ENCODE data around the gene LEMD1.

The LEMD1 gene

DNA sequence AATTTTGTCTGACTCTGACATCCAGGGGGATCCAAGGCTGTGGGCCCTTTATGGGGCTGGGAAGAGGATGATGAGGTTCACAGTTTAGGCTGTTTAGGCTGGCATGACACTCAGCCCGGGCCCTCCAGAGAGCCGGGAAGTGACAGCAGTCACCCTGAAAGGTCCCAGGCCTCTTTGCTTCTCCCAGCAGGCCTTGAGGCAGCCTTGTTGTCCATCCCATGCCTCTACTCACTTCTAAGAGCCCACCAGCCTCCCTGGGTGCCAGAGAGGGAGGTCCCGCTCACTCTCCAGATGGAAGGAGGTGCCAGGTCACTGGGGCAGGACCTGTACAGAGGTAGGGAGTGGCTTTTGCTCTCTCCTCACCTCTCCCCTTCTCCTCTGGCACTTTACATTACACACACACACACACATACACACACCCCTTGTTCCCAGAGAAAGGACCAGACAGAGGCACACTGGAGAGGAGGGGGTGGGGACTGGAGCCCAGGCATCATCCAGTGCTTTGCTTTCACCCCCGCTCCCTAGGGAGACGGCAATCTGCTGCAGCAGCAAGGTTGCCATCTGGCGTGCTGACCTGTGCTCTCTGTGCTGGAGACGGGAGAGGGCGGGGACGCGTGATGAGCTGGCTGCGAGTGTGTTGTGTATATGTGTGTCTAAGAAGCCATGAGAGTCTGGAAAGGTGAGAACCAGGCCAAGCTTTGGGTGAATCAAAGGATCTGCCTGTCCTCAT lies 69.7 kb downstream of the LEMD1 start:
- DNase-seq: no peak

DNA sequence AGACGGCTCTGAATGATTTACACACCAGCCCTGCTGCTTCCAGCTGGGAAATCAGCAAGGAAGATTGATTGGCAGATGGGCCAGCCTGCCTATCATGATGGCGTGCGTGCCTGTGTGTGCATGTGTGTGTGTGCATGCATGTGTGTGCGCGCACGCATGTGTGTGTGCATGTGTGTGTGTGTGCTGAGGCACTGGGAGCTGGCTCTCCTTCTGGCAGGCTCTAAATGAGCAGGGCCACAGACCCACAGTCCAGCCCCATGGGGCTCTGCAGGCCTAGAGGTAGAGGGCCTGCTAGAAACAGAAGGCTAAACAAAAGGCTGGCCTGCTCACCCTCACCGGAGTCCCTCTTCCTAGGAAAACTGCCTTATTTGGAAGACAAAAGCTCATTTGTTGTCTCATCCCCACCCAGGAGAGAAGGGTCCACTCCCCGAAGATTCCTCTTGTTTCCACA lies 71.1 kb downstream of the LEMD1 start:
- DNase-seq: no peak

DNA sequence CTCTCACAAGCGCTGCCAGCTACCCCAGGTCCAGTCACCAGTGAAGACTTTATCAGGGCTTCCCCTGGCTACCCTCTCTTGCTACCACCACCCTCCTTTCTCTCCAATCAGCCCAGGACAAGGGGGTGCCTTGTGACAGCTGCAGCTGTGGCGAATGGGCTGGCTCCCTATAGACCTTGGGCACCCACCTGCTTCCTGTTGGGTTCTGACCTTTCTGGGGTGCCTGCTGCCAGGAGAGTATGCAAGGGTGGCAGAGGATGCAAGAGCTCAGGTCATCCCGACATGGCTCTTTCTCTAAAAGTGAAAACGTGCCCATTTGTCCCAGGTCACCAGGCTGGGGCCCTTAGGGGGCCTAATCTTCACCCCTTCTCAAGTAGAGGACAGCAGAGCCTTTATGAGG lies 71.7 kb downstream of the LEMD1 start:
- no peak for DNase-seq

DNA sequence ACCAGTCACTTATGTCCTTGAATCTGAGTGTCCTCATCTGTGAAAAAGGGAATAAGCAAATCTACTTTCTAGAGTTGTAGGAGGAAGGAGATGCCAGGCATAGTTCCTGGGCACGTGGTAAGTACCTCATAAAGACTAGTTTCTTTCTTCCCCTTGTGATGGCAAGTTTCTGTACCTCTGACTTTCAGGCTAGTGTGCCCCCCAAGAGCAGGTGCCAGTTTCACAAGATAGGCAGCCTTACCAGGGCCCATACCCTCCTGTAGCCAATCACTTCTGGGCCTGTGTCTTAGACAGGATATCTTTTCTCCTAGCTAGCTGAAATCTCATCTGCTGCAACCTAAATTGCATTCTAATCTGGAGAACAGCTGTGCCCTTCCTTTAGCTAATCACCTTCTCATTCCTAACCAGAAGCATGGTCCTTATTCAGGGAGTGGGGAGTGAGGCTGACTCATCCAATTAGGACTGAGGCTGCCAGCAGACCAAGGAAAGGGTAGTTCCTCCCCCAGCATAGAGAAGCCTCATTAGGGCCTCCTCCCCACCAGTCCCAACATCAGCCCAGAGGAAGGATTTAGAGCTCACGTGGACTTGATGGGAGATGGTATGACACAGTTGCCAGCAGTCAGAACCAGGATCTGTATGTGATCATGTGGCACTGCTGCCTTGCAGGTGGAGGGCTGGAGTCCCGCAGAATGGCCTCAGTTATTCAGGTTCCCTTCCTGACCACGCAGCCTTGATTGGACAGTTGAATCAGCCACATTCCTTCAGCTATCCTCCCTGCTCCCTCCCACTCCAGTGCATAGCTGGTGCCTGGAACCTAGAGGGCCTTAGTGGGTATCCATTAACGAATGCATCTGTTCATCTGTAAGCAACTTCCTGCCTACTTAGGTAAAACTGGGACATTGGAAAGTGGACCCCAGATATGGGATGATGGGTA lies 73.0 kb downstream of the LEMD1 start:
- DNase-seq: no peak

DNA sequence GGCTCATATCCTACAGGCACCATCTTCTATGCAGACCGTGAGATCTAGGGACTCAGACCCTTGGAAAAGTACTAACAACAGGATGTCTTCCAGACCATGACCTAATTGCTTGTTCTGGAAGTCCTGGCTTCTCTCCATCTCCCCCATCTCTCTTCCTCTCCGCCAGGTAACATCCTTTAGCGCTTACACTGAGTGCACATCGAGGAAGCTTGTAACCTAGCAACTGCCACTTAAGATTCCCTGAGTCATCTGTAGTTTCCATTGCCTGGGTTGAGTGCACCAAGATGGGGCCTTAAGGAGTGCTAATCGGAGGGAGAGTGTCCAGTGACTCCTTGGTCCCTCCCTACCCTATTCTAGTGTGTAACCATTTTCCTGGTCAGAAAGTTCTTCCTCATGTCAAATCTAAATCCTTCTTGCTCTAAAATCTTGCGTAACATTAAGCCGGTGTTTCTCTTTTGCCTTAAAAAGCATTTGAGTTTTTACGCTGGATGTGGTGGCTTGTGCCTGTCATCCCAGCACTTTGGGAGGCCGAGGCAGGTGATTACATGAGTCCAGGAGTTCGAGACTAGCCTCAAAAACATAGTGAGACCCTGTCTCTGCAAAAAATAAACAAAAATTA lies 74.8 kb downstream of the LEMD1 start:
- DNase-seq: no peak

DNA sequence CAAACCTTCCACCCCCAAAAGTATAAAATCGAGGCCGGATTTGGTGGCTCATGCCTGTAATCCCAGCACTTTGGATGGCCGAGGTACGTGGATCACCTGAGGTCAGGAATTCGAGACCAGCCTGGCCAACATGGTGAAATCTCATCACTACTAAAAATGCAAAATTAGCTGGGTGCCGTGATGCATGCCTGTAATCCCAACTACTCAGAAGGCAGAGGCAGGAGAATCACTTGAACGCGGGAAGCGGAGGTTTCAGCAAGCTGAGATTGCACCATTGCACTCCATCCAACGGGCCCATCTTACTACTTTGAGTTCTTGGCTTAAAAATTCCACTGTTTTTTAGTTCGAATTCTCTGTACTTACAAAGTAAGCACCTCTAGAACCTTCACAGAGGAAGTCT lies 76.1 kb downstream of the LEMD1 start:
- DNase-seq: no peak

DNA sequence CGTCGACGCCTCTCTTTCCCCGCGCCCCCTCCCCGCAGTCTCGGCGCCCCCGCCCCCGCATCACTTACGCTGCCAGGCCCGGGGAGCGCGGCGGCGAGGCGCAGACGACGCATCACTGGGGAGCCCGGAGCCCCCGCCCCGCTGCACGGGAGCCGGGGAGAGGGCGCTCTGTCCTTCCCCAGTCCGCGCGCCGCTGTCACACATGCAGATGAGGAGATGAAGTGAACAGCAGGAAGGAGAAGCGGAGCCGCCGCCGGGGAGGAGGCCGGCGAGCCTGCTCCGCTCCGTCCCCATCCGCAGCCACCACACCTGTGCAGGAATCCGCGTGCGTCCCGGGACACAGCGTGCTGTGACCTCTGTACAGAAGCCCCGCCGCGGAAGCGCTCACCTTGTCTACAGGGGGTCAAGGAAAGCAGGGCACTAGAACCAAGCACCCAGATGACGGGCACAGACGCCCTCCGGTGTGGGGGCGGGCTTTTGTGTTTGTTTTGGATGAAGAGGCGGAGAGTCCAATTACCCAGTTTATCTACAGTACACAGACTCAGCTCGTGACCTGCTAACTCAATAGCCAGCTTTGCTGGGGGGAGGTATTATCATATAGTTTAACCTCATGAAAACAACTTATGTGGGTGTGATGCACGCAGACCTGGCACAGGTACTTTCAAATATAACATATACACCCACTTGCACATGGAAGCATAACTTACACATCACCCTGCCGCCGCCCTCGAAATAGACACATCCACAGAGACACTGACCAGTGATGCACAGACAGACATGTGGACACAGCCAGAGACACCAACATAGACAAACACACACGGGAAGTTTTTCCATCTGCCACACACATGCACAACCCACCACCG lies 77.6 kb downstream of the LEMD1 start:
- peak; percentile 26 to 31 for DNase-seq

DNA sequence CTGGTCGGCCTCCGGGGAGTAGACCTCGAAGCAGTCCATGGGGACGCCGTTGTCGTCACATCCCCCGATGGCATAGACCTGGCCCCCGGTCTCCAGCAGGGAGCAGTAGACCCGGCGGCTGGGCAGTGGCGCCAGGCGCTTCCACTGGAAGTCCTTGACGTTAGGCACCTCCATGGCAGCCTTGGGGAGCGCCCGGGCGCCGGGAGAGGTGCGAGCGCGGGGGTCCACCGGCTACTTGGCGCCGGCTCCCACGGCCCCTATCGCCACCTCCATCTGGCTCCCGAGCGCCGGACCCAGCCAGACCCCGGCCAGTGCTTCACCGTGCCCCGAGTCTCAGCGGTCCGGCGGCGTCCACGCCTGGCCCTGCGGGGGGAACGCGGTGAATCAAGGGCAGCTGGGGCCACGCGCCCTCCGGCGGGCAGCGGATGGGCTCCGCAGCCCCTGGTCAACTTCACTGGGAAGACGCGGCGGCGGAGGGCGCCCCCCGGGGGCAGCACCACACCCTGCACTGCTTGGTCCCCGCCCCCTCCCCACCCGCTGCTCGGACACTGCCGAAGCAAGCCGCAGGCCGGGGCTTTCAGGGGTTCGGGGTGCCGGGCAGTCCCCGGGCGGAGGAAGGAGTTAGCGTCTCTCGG lies 78.3 kb downstream of the LEMD1 start:
- no peak for DNase-seq

DNA sequence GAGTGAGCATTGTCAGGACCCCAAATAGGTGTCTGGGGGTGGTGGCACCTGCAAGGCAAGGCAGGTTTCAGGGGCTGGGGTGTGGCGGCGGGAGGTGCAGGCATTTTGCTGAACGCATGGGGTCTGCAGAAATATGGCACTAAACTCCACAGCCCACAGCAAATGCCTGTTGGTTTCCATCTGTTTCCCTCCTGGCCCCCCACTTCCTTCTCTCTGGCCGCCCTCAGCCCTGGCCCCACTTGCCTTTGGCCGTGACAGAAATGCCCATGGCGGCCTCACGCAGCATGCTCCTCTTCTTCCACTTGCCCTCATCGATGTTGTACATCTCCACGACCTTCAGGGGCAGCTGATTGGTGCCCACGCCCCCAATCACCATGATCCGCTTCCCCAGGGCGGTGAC lies 78.9 kb downstream of the LEMD1 start:
- DNase-seq: no peak

DNA sequence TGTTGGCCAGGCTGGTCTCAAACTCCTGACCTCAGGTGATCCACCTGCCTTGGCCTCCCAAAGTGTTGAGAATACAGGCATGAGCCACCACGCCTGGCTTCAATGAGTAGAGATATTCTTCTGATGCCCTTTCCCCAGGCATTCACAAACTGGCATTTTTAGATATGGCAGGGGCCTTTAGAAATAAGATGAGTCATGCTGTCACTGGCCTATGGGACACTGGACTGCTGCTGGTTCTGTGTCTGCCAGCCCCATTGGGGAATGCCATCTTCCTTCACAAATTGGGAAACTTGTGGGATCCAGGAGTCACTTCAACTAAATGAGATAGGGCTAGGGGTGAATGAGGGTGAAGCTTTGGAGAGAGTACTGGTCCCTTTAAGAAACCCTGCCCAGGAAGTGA lies 81.2 kb downstream of the LEMD1 start:
- DNase-seq: no peak

DNA sequence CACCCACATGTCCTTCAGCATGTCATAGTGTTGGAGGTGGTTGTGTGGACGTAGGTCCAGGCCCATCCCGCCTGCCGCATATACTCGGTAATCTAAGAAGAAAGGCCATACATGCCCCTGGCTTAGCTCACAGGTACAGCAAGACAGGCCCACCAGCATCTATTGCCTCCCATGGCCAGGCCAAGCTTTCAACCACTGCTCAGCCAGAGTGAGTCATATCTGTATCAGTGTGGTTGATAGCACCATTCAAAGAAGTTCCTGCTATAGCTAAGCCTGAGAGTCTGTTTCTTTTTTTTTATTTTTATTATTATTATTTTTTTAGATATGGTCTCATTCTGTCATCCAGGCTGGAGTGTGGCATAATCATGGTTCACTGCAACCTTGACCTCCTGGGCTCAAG lies 82.1 kb downstream of the LEMD1 start:
- DNase-seq: no peak

DNA sequence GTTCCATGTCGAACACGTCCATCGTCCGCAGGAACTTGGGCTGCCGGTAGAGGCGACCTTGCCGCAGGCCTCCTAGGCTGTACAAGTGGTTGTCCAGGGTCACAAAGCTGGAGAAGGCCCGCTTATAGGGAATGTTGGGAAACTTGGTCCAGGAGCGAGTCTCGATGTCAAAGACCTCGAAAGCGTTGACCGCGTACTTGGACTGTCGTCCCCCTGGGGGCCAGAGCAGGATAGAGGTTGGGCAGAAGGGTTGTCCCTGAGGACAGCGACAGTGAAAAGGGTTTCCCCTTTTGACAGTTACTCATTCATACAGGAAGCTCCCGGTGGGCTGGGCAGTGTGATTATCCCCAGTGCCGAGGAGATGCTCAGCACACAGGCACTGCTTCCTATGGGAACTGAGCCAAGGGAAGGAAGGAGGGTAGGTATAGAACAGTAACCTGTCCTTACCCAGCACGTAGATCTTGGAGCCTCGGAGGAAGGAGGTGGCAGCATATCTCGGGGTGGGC lies 82.6 kb downstream of the LEMD1 start:
- no peak for DNase-seq

DNA sequence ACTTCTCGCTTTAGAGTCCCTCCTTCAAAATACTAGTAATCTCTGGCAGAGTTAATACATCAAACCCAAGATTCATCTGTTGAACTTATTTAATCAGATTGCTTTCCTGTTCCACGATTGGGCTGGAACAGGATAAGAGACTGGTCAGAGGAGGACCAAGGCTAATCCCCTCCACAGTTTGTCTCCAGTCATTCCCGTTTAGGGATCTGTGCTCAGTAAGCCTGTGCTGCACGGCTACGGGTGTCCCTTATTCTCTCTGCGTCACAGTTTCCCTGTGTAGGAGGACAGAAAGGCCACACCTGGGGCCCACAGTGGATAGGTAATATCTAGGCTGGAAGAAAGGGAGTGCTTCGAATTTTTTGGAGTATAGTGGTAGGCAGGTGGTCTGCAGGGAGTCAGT lies 83.8 kb downstream of the LEMD1 start:
- no peak for DNase-seq

DNA sequence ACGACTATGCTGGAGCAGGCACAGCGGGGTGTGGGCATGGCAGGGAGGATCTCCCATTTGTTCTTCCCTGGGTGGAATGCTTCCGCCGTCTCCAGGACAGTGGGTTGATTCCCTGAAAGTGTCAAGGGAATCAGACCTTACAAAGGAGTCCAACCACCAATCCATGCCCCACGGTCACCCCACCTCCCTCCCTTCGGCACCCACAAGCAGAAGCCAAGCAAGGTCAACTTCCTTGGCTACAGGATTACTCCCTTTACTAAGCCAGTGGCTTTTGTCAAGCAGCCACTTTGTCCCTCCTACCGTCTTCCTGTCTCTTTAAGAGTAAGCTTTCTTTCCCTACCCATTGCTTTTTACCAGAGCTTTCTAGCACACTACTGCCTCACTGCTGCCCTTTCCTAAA lies 84.4 kb downstream of the LEMD1 start:
- no peak for DNase-seq

DNA sequence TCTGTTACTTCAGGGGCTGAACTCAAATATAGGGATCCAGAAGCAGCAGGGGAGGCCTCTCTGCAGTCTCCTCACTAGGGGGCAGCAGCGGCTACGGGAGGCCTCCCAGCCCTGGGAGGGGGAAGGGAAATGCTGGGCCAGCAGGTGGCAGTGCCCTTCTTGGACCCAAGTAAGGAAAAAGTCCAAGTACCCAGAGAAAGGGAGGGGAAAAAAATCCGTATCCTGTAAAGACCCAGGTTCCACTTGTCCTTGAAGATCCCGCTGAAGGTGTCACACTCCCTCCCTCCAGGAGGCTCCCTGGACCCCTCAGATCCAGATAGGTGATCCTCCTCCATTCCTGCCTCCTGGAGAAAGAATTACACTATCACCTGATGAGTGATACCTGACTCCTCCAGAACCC lies 86.2 kb downstream of the LEMD1 start:
- peak; percentile 79 to 80 for DNase-seq

DNA sequence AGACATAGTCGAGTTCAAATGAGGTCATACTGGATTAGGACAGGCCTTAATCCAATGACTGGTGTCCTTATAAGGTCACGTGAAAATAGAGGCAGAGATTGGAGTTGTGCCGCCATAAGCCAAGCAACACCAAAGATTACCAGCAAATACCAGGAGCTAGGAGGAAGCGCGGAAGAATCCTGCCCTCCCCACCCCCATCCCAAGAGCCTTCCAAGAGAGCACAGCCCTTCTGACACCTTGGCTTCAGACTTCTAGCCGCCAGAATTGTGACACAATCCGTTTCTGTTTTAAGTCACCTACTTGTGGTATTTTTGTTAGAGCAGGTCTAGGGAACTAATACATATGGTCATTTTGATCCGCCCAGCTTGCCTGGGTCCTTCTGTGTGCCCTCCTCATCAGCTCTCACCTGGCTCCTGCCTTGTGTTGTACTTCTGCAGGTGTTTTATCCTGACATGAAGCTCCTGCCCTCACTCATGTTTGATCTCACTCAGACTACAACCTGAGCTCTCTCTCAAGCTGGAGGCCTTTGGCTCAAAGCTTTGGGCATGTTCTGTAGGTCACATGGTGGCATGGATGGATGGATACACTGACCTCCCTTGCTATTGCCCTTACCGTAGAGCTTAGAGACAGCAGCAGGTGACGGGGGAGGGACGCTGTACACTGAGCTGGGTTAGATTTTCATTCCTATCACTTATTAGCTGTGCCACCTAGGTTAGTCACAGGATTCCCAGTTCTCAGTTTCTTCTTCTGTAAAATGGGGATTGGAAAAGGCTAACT lies 89.7 kb downstream of the LEMD1 start:
- DNase-seq: no peak

All from CD4-positive, alpha-beta T cell treated with Interleukin-4 for 1 hour (primary cell).